ENCODE measurements around the gene TMEM170A.
"Not testable (repeated sequence)": the region's sequence is repeated elsewhere in the genome, so short reads cannot be mapped to it uniquely, and the experiment has no call there.

The TMEM170A gene

GRCh38 chr16:75481475-75481874 lies 17.0 kb upstream of the TMEM170A start:
- DNase-seq (ENCODE audit: low read depth): no peak

- no peak for DNase-seq (ENCODE audit: low read depth)
Observed at GRCh38 chr16:75479421-75479990, 15.0 kb upstream of the TMEM170A start.

GRCh38 chr16:75478480-75479345 lies 14.2 kb upstream of the TMEM170A start:
- DNase-seq (ENCODE audit: low read depth): no peak

GRCh38 chr16:75477680-75478473 lies 13.4 kb upstream of the TMEM170A start:
- no peak for DNase-seq (ENCODE audit: low read depth)

GRCh38 chr16:75476817-75477216 lies 12.3 kb upstream of the TMEM170A start:
- no peak for DNase-seq (ENCODE audit: low read depth)

- no peak for DNase-seq (ENCODE audit: low read depth)
Observed at GRCh38 chr16:75475420-75475847, 10.9 kb upstream of the TMEM170A start.

GRCh38 chr16:75472908-75473877 lies 8.7 kb upstream of the TMEM170A start:
- no peak for DNase-seq (ENCODE audit: low read depth)

GRCh38 chr16:75471723-75472633 lies 7.5 kb upstream of the TMEM170A start:
- no peak for DNase-seq (ENCODE audit: low read depth)

GRCh38 chr16:75466760-75467159 lies 2.3 kb upstream of the TMEM170A start:
- no peak for DNase-seq (ENCODE audit: low read depth)

GRCh38 chr16:75463389-75464121 lies 934 bp downstream of the TMEM170A start:
- DNase-seq (ENCODE audit: low read depth): not testable (repeated sequence)

- DNase-seq (ENCODE audit: low read depth): no peak
Observed at GRCh38 chr16:75462806-75463205, 1.7 kb downstream of the TMEM170A start.

- no peak for DNase-seq (ENCODE audit: low read depth)
Observed at GRCh38 chr16:75461575-75461974, 2.9 kb downstream of the TMEM170A start.

- DNase-seq (ENCODE audit: low read depth): no peak
Observed at GRCh38 chr16:75460446-75460845, 4.0 kb downstream of the TMEM170A start.

GRCh38 chr16:75459691-75460090 lies 4.8 kb downstream of the TMEM170A start:
- DNase-seq (ENCODE audit: low read depth): no peak

GRCh38 chr16:75458439-75458838 lies 6.0 kb downstream of the TMEM170A start:
- DNase-seq (ENCODE audit: low read depth): no peak

GRCh38 chr16:75458029-75458428 lies 6.5 kb downstream of the TMEM170A start:
- DNase-seq (ENCODE audit: low read depth): no peak

GRCh38 chr16:75457485-75458021 lies 6.9 kb downstream of the TMEM170A start:
- DNase-seq (ENCODE audit: low read depth): no peak

GRCh38 chr16:75456971-75457370 lies 7.5 kb downstream of the TMEM170A start:
- DNase-seq (ENCODE audit: low read depth): no peak

- not testable (repeated sequence) for DNase-seq (ENCODE audit: low read depth)
Observed at GRCh38 chr16:75456486-75456885, 8.0 kb downstream of the TMEM170A start.
